Upper lobe of left lung (tissue), 6 donors: ENCODE results near the gene NSUN7. TPM values are rescaled to one million over a fixed set of nuclear protein-coding genes. Genes with fewer than 3 reads are reported as not detected.

Experiments
- ATAC-seq, 2 donors: fragments of 200-7000 bp; cut with Tn5 transposase; one replicate each; pipeline ENCODE4 v1.9.1; 2022; ENCODE audit warnings: mild to moderate bottlenecking in 2 of 2, moderate library complexity in 2 of 2; ENCODE audit not compliant: low FRiP score in 2 of 2
- DNase-seq, 2 donors: peaks; one replicate each; pipeline ENCODE4 v3.0.0-alpha.2; 2019 to 2020
- H3K27ac ChIP-seq, 4 donors: fragments of 200-600 bp; sonication (generic); one replicate each; pipeline ENCODE4 v1.5.1; 2016 to 2019
- H3K27me3 ChIP-seq, 4 donors: fragments of 200-600 bp; sonication (generic); one replicate each; pipeline ENCODE4 v1.5.1; 2017 to 2019
- H3K36me3 ChIP-seq, 4 donors: fragments of 200-600 bp; sonication (generic); one replicate each; pipeline ENCODE4 v1.5.1; 2016 to 2019
- H3K4me1 ChIP-seq, 4 donors: fragments of 200-600 bp; sonication (generic); one replicate each; pipeline ENCODE4 v1.5.1; 2018 to 2019
- H3K4me3 ChIP-seq, 4 donors: fragments of 200-600 bp; sonication (generic); one replicate each; pipeline ENCODE4 v1.5.1; 2017 to 2019; ENCODE audit warnings: mild to moderate bottlenecking in 2 of 4, moderate library complexity in 1 of 4
- H3K9me3 ChIP-seq, 4 donors: fragments of 200-600 bp; sonication (generic); one replicate each; pipeline ENCODE4 v1.5.1; 2018 to 2019
- EP300 ChIP-seq, 4 donors: sonication (generic); formaldehyde crosslinking; IDR thresholded peaks; one replicate each; pipeline ENCODE4 v1.5.1; 2017; ENCODE audit warnings: antibody characterized with exemption in 4 of 4, control low read depth in 2 of 4
- POLR2A ChIP-seq, 4 donors: fragments of 450-650 bp; IDR thresholded peaks; one replicate each; pipeline ENCODE4 v1.5.1; 2016 to 2017; ENCODE audit warnings: antibody characterized with exemption in 4 of 4, mild to moderate bottlenecking in 2 of 4
- POLR2AphosphoS5 ChIP-seq, 2 donors: sonication (generic); formaldehyde crosslinking; IDR thresholded peaks; one replicate each; pipeline ENCODE4 v1.5.1; 2017; ENCODE audit warnings: antibody characterized with exemption in 2 of 2
- WGBS, 2 donors: methylation state at CpG; one replicate each; pipeline ENCODE4 v1.1.5; 2017 to 2018; 5-methylcytosine and 5-hydroxymethylcytosine counted together
- total RNA-seq, 6 donors: library from RNA; depleted of rRNA in 4 of 6; stranded (reverse); fragments of >200 nt in 4 of 6; gene quantifications; one replicate each; pipeline versions ENCODE4 v1.1.0 to v1.2.1, GENCODE V29; 2016 to 2021
- TF ChIP-seq, protein P1 (sequence below), 6 experiments: fragments of 450-650 bp in 4 of 6; fragments of 200-600 bp in 2 of 6; sonication (generic) in 2 of 6; IDR thresholded peaks; one replicate each; pipeline ENCODE4 v1.5.1; 2016 to 2019; ENCODE audit warnings: antibody characterized with exemption in 6 of 6
- donor health status: DM: no; HTN: no; CAD: no; lungs with moderate emphysema.
- donor health status: DM: no; HTN: yes; CAD: no; lungs with severe emphysema.

The NSUN7 gene
- total RNA-seq, 6 donors from 2014 or later: 5.9 to 47.1 (median 12.3) TPM

DNA sequence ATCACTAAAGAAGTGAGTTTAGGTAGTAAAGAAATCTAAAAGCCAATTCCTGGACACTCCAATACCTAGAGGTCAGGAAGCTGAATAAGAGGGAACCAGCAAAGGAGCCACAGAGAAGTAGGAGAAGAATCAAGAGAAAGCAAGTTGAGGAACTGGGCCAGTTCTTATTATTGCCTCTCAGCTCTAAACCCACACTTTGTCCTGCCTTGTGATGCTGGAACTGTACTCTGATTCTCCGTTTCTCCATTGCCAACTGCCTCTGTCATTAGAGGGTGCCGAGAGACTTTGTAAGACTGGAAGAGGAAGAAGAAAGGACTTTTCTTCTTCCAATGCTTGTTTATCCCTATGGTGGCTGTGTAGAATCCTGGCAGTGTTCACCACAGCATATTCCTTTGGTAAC is 38.6 kb downstream of the NSUN7 start:
- ATAC-seq (peak in 1 of 2 donors; percentile 16), DNase-seq (no peak)
- no peaks in the 10 kb centered on the region for H3K27me3 ChIP-seq
- H3K4me1 ChIP-seq: no peaks in the 10 kb centered on the region
- WGBS, 2 donors: 77 to 79% methylated on average over 2 of the region's 2 CpGs
- peak overlapping the region in 1 of 4 donors; percentile 16 for H3K27ac ChIP-seq
- no peaks in the 10 kb centered on the region for H3K36me3 ChIP-seq
- no peak for TF ChIP-seq POLR2A (IDR thresholded peaks at IDR 0.05)
- TF ChIP-seq, protein P1, sequence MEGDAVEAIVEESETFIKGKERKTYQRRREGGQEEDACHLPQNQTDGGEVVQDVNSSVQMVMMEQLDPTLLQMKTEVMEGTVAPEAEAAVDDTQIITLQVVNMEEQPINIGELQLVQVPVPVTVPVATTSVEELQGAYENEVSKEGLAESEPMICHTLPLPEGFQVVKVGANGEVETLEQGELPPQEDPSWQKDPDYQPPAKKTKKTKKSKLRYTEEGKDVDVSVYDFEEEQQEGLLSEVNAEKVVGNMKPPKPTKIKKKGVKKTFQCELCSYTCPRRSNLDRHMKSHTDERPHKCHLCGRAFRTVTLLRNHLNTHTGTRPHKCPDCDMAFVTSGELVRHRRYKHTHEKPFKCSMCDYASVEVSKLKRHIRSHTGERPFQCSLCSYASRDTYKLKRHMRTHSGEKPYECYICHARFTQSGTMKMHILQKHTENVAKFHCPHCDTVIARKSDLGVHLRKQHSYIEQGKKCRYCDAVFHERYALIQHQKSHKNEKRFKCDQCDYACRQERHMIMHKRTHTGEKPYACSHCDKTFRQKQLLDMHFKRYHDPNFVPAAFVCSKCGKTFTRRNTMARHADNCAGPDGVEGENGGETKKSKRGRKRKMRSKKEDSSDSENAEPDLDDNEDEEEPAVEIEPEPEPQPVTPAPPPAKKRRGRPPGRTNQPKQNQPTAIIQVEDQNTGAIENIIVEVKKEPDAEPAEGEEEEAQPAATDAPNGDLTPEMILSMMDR (IDR thresholded peaks at IDR 0.05): no peak
- no peak for TF ChIP-seq POLR2AphosphoS5 (IDR thresholded peaks at IDR 0.05)
- no peak for TF ChIP-seq EP300 (IDR thresholded peaks at IDR 0.05)
- no peaks in the 10 kb centered on the region for H3K9me3 ChIP-seq
- H3K4me3 ChIP-seq: no peak overlapping the region

DNA sequence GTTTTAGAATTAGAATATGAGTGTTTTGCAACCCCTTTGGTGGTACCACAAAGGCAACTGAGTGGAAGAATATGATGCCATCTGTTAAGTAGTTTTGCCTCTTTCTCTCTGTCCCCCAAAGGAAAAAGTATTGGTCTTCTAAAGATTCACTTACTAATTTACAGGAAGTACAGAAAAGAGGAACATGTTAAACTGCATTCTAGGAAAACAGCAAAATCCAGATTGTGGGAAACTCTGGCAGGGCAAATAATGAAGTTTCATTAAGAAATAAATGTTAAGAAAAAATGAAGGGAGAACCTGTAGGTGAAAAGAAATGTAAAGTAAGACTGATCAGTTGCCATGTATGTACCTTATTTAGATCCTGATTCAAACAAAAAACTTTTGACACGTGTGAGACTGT is 39.3 kb downstream of the NSUN7 start:
- H3K36me3 ChIP-seq: no peaks in the 10 kb centered on the region
- peak overlapping the region in 1 of 4 donors; percentile 16 for H3K27ac ChIP-seq
- DNase-seq: no peak
- no peak for ATAC-seq
- H3K27me3 ChIP-seq: no peaks in the 10 kb centered on the region
- no peaks in the 10 kb centered on the region for H3K9me3 ChIP-seq
- no peak overlapping the region for H3K4me3 ChIP-seq
- TF ChIP-seq EP300 (IDR thresholded peaks at IDR 0.05) (no peak), POLR2A (IDR thresholded peaks at IDR 0.05) (no peak), POLR2AphosphoS5 (IDR thresholded peaks at IDR 0.05) (no peak)
- TF ChIP-seq, protein P1 (IDR thresholded peaks at IDR 0.05): no peak
- 62 to 78% methylated on average over 1 of the region's 1 CpG for WGBS, 2 donors
- no peaks in the 10 kb centered on the region for H3K4me1 ChIP-seq

DNA sequence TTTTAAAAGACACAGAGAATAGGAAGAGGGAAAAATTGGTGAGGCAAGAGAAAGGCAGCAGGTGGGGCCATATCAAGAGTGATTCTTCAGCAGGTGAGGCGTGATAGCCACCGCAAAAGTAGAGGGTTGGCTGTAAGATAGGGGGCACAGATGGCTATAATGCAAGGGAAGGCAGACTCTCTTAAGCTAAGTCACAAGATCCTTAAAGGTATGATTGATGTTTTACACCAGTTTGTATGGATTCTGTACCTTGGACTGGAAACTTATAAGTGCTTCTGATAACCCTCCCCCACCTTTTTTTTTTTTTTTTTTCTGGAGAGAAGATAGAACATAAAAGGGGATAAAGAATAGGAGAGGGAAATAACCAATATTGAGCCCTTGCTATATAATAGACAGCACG is 40.0 kb downstream of the NSUN7 start:
- no peak for TF ChIP-seq EP300 (IDR thresholded peaks at IDR 0.05)
- no peak for TF ChIP-seq POLR2A (IDR thresholded peaks at IDR 0.05)
- TF ChIP-seq, protein P1 (IDR thresholded peaks at IDR 0.05): no peak
- no peak for TF ChIP-seq POLR2AphosphoS5 (IDR thresholded peaks at IDR 0.05)
- H3K9me3 ChIP-seq: no peaks in the 10 kb centered on the region
- H3K4me1 ChIP-seq: no peaks in the 10 kb centered on the region
- ATAC-seq: no peak
- no peak for DNase-seq
- 91 to 96% methylated on average over 3 of the region's 3 CpGs for WGBS, 2 donors
- no peak overlapping the region for H3K27ac ChIP-seq
- H3K27me3 ChIP-seq: no peaks in the 10 kb centered on the region
- H3K36me3 ChIP-seq: no peaks in the 10 kb centered on the region
- no peak overlapping the region for H3K4me3 ChIP-seq

DNA sequence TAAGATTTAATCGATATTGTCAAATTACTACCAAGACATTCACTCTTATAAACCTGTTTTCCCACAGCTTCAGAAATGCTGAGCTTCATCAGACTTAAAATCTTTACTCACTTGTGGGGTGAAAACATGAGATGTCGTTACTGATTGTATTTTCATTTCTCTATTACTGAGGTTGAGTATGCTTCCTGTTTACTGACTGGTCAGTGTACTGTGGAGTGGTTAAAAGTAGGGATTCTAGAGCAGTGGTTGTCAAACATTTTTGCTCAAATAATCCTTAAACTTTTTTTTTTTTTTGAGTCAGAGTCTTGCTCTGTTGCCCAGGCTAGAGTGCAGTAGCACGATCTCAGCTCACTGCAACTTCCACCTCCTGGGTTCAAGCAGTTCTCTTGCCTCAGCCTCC is 50.3 kb downstream of the NSUN7 start:
- ATAC-seq: no peak
- 72 to 82% methylated on average over 3 of the region's 3 CpGs for WGBS, 2 donors
- no peak for DNase-seq
- no peak overlapping the region for H3K27ac ChIP-seq
- no peaks in the 10 kb centered on the region for H3K4me1 ChIP-seq
- no peaks in the 10 kb centered on the region for H3K27me3 ChIP-seq
- no peak overlapping the region for H3K4me3 ChIP-seq
- no peaks in the 10 kb centered on the region for H3K9me3 ChIP-seq
- TF ChIP-seq, protein P1 (IDR thresholded peaks at IDR 0.05): no peak
- TF ChIP-seq POLR2A (IDR thresholded peaks at IDR 0.05) (no peak), POLR2AphosphoS5 (IDR thresholded peaks at IDR 0.05) (no peak), EP300 (IDR thresholded peaks at IDR 0.05) (no peak)
- H3K36me3 ChIP-seq: no peaks in the 10 kb centered on the region

DNA sequence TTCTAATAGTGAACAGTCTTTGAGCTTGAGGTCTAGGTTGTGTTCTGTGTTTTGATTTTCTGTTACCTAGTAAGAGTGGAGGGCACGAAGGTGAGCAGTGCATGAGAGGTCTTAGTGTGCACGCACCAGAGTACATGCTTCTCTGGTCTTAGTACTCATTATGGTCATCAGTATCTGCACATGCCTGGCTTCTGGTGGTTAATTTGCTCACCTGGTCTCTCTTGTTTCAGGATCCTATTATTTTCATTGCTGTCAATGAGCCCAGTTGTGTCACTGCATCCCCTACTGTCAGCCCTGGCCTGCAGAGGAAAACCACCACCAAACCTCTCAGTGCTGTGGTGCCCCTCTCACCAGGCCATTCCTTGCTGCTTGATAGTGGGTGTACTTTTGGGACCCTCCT is 54.8 kb downstream of the NSUN7 start:
- Histone ChIP-seq H3K4me1 (peaks cover 0 to 6% (median 4%) of the 10 kb centered on the region in 4 donors), H3K36me3 (no peaks in the 10 kb centered on the region), H3K4me3 (no peak overlapping the region), H3K27me3 (no peaks in the 10 kb centered on the region), H3K9me3 (no peaks in the 10 kb centered on the region), H3K27ac (no peak overlapping the region)
- TF ChIP-seq POLR2AphosphoS5 (IDR thresholded peaks at IDR 0.05) (no peak), EP300 (IDR thresholded peaks at IDR 0.05) (no peak), POLR2A (IDR thresholded peaks at IDR 0.05) (no peak)
- TF ChIP-seq, protein P1 (IDR thresholded peaks at IDR 0.05): no peak
- DNase-seq: no peak
- 94 to 96% methylated on average over 2 of the region's 2 CpGs for WGBS, 2 donors
- ATAC-seq: no peak
